Measurements from ENCODE around the gene RPRD2.

DNA sequence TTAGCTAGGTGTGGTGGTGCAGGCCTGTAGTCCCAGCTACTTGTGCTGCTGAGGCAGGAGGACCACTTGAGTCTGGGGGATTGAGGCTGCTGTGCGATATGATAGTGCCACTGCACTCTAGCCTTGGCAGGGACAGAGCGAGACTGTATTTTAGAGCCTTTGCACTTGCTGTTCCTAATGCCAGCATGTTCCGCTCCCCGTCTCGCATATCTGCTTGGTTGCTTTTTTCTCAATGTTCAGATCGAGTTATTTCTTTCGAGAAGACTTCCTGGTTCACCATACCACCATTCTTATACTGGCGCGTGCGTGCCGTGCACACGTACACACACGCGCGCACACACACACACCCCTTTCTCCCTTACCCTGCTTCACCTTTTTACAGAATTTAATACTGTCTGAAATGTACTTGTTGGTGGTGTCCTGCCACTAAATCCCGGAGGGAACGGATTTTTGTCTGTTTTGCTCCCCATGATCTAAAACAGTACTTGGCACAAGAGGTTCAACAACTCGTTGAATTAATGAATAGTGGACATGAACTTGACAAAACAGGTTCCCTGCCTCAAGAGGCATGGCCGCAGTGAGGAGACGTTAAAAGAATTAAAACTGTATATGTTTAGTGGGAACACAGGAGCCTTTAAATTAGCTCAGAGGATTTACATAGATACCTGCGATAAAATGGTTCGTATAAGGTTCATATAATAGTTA lies 1.1 kb upstream of the RPRD2 start:
- TF ChIP-seq POLR2AphosphoS5 (IDR thresholded peaks at IDR 0.05; ENCODE audit: low read depth) = no peak
- TF ChIP-seq CTCF (IDR thresholded peaks at IDR 0.05; ENCODE audit: insufficient read depth, low read length) = no peak
- TF ChIP-seq SPI1 (IDR thresholded peaks at IDR 0.05; ENCODE audit: borderline replicate concordance, low read depth) = no peak
- TF ChIP-seq REST (IDR thresholded peaks at IDR 0.05; ENCODE audit: insufficient replicate concordance, low read depth) = no peak
